Panc1 (cell line): ENCODE measurements around the gene LSM14A. TPM values are rescaled to one million over a fixed set of nuclear protein-coding genes. Genes with fewer than 3 reads are reported as not detected.

Experiments
- ATAC-seq: fragments of 200-7000 bp; cut with Tn5 transposase; 2 replicates; pipeline ENCODE4 v1.9.1; 2020; ENCODE audit warnings: mild to moderate bottlenecking, moderate library complexity
- BruUV-seq: library from RNA; stranded (reverse); fragments of 400-500 nt; replicated peaks from 2 replicates; lab custom pipeline; 2021; lab: Mats Ljungman, UMichigan
- CTCF ChIA-PET: fragments of 300-600 bp; sonication (Branson Sonifier 250); formaldehyde crosslinking; loops from one replicate; lab custom pipeline; 2022; ENCODE audit warnings: antibody characterized with exemption; lab: Charles Lee
- POLR2A ChIA-PET: fragments of 300-600 bp; sonication (Branson Sonifier 250); formaldehyde crosslinking; loops from one replicate; lab custom pipeline; 2022; ENCODE audit warnings: antibody characterized with exemption; lab: Charles Lee
- DNase-seq: peaks from one replicate; pipeline ENCODE4 v3.0.0-alpha.2; 2010; ENCODE audit warnings: low read depth, low spot score
- H3K27ac ChIP-seq: 2 replicates; pipeline ENCODE4 v1.5.1; 2011; ENCODE audit warnings: mild to moderate bottlenecking, low read length, inconsistent platforms
- H3K27me3 ChIP-seq: fragments of 200-500 bp; sonication (Bioruptor generic); 2 replicates; pipeline ENCODE4 v1.6.0; 2014; ENCODE audit warnings: low read length, inconsistent platforms; ENCODE audit not compliant: control insufficient read depth, insufficient read depth
- H3K36me3 ChIP-seq: fragments of 200-500 bp; sonication (Bioruptor generic); 2 replicates; pipeline ENCODE4 v1.5.1; 2014; ENCODE audit warnings: inconsistent platforms, mild to moderate bottlenecking, low read length, moderate library complexity; ENCODE audit not compliant: control insufficient read depth, insufficient read depth
- H3K4me1 ChIP-seq: 2 replicates; pipeline ENCODE4 v1.5.1; 2011; ENCODE audit warnings: inconsistent platforms, mild to moderate bottlenecking, low read length, moderate library complexity; ENCODE audit not compliant: control insufficient read depth, insufficient read depth
- H3K4me3 ChIP-seq, 2 experiments: 2 replicates each; pipeline ENCODE4 v1.5.1; 2011 to 2012; ENCODE audit warnings: low read depth in 2 of 2, low read length in 2 of 2, mild to moderate bottlenecking in 2 of 2, inconsistent platforms in 1 of 2, moderate library complexity in 1 of 2
- H3K9me3 ChIP-seq: fragments of 200-500 bp; sonication (Bioruptor generic); 2 replicates; pipeline ENCODE4 v1.5.1; 2014; ENCODE audit warnings: low read depth, mild to moderate bottlenecking, inconsistent platforms, low read length, moderate library complexity; ENCODE audit not compliant: control insufficient read depth, insufficient read depth
- POLR2AphosphoS5 ChIP-seq: IDR thresholded peaks from 2 replicates; pipeline ENCODE4 v1.6.1; 2012; ENCODE audit warnings: mild to moderate bottlenecking, low read depth, low read length, moderate library complexity
- SIN3A ChIP-seq: IDR thresholded peaks from 2 replicates; pipeline ENCODE4 v1.6.1; 2012; ENCODE audit warnings: low read depth, mild to moderate bottlenecking, low read length, moderate library complexity, borderline replicate concordance; ENCODE audit not compliant: insufficient read depth
- TCF7L2 ChIP-seq: IDR thresholded peaks from 2 replicates; pipeline ENCODE4 v1.6.1; 2011; ENCODE audit warnings: mild to moderate bottlenecking, low read depth, low read length, inconsistent platforms
- in situ Hi-C: cut with HindIII; loops from 2 replicates; pipeline ENCODE4 v1.10.0; 2016; ENCODE audit warnings: low sequenced_read_pairs, low pct_unique_long_range_greater_than_20kb
- intact Hi-C: fragments of 100-400 bp; cut with micrococcal nuclease; formaldehyde crosslinking; loops from one replicate; pipeline ENCODE4 v1.10.0; 2022; ENCODE audit not compliant: unreplicated experiment
- total RNA-seq: library from RNA; stranded (reverse); gene quantifications from one replicate; pipeline ENCODE4 v1.2.1, GENCODE V29; 2021; ENCODE audit not compliant: unreplicated experiment
- TF ChIP-seq, protein P1 (sequence below): fragments of 450-650 bp; IDR thresholded peaks from 2 replicates; pipeline ENCODE4 v1.5.1; 2017; ENCODE audit warnings: mild to moderate bottlenecking
- TF ChIP-seq, protein P2 (sequence below), 2 experiments: IDR thresholded peaks; 2 replicates each; pipeline ENCODE4 v1.6.1; 2011 to 2012; ENCODE audit warnings: low read depth in 2 of 2, control low read depth in 1 of 2, low read length in 1 of 2, mild to moderate bottlenecking in 1 of 2, moderate library complexity in 1 of 2; ENCODE audit not compliant: insufficient read depth in 1 of 2

The LSM14A gene
- total RNA-seq, 1 experiment from 2014 or later = 152 TPM

DNA sequence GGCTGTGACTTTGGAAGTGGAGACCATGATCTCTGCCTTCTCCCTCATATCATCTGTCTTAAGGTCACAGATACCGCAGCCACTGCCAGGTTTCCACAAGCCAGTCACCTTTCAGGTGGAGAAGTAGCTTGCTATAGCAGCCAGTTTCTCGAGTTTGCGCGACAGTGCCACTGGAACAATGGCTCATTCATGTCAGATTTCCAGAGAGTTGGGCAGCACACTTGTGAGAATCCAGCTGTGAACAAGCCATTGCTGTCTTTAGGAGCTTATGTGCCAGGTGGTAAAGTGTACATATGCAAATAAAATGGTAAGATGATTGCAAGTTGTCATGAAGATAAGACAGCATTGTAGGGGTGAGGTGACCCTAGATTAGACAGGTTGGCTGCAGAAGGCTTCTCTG lies 104.3 kb downstream of the LSM14A start:
- H3K4me3 ChIP-seq = no peak overlapping the region
- ChIA-PET POLR2A (interaction anchor here (0.6 kb wide), 1 partner anchor 42 kb away, joined by 3 read pairs; no protein-coding TSS in a partner anchor), CTCF (interaction anchor here (0.5 kb wide), 1 partner anchor 75 kb away, joined by 3 read pairs; no protein-coding TSS in a partner anchor)
- TF ChIP-seq POLR2AphosphoS5 (no peak), SIN3A (no peak), TCF7L2 (no peak)
- TF ChIP-seq, protein P1, sequence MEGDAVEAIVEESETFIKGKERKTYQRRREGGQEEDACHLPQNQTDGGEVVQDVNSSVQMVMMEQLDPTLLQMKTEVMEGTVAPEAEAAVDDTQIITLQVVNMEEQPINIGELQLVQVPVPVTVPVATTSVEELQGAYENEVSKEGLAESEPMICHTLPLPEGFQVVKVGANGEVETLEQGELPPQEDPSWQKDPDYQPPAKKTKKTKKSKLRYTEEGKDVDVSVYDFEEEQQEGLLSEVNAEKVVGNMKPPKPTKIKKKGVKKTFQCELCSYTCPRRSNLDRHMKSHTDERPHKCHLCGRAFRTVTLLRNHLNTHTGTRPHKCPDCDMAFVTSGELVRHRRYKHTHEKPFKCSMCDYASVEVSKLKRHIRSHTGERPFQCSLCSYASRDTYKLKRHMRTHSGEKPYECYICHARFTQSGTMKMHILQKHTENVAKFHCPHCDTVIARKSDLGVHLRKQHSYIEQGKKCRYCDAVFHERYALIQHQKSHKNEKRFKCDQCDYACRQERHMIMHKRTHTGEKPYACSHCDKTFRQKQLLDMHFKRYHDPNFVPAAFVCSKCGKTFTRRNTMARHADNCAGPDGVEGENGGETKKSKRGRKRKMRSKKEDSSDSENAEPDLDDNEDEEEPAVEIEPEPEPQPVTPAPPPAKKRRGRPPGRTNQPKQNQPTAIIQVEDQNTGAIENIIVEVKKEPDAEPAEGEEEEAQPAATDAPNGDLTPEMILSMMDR = no peak
- TF ChIP-seq, protein P2, sequence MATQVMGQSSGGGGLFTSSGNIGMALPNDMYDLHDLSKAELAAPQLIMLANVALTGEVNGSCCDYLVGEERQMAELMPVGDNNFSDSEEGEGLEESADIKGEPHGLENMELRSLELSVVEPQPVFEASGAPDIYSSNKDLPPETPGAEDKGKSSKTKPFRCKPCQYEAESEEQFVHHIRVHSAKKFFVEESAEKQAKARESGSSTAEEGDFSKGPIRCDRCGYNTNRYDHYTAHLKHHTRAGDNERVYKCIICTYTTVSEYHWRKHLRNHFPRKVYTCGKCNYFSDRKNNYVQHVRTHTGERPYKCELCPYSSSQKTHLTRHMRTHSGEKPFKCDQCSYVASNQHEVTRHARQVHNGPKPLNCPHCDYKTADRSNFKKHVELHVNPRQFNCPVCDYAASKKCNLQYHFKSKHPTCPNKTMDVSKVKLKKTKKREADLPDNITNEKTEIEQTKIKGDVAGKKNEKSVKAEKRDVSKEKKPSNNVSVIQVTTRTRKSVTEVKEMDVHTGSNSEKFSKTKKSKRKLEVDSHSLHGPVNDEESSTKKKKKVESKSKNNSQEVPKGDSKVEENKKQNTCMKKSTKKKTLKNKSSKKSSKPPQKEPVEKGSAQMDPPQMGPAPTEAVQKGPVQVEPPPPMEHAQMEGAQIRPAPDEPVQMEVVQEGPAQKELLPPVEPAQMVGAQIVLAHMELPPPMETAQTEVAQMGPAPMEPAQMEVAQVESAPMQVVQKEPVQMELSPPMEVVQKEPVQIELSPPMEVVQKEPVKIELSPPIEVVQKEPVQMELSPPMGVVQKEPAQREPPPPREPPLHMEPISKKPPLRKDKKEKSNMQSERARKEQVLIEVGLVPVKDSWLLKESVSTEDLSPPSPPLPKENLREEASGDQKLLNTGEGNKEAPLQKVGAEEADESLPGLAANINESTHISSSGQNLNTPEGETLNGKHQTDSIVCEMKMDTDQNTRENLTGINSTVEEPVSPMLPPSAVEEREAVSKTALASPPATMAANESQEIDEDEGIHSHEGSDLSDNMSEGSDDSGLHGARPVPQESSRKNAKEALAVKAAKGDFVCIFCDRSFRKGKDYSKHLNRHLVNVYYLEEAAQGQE (IDR thresholded peaks at IDR 0.05; ENCODE audit: insufficient read depth in 1 of 2, low read depth in 2 of 2, low read length in 1 of 2) = no peak
- no peaks in the 10 kb centered on the region for H3K9me3 ChIP-seq
- ATAC-seq = peak; percentile 59; the same call in 1 of the 2 replicates
- H3K36me3 ChIP-seq = no peaks in the 10 kb centered on the region
- BruUV-seq = no TSS peak
- no peak overlapping the region for H3K27ac ChIP-seq
- no peaks in the 10 kb centered on the region for H3K27me3 ChIP-seq
- no peak for DNase-seq
- H3K4me1 ChIP-seq = no peaks in the 10 kb centered on the region
- intact Hi-C loops = no loop called here
- in situ Hi-C loops = no loop called here

- Histone ChIP-seq H3K27me3 (no peaks in the 10 kb centered on the region), H3K27ac (no peak overlapping the region), H3K4me1 (no peaks in the 10 kb centered on the region), H3K4me3 (no peak overlapping the region), H3K9me3 (no peaks in the 10 kb centered on the region), H3K36me3 (no peaks in the 10 kb centered on the region)
- intact Hi-C loops = no loop called here
- DNase-seq (no peak), ATAC-seq (no peak)
- in situ Hi-C loops = no loop called here
- no peak for TF ChIP-seq SIN3A
- TF ChIP-seq POLR2AphosphoS5 = no peak
- TF ChIP-seq TCF7L2 = no peak
- TF ChIP-seq, protein P2 (IDR thresholded peaks at IDR 0.05; ENCODE audit: insufficient read depth in 1 of 2, low read depth in 2 of 2, low read length in 1 of 2) = no peak
- TF ChIP-seq, protein P1 = no peak
- ChIA-PET POLR2A (interaction anchor here (0.6 kb wide), 1 partner anchor 31 kb away, joined by 4 read pairs; no protein-coding TSS in a partner anchor), CTCF (no interaction called here)
- no TSS peak for BruUV-seq
Observed at GRCh38 chr19:34277244-34277643, 104.9 kb downstream of the LSM14A start.
